CD14-positive monocyte (primary cell): Measurements from ENCODE around the gene SOAT2. TPM values are rescaled to one million over a fixed set of nuclear protein-coding genes. Genes with fewer than 3 reads are reported as not detected.
A peak's percentile ranks its signal among the peaks of the same experiment; 100 is the strongest.

ENCODE experiments used
- DNase-seq, 3 donors: peaks; one replicate each; pipeline ENCODE4 v3.0.0-alpha.2; 2011 to 2022
- H2AFZ ChIP-seq: 2 replicates; pipeline ENCODE4 v1.6.0; 2012; ENCODE audit warnings: mild to moderate bottlenecking, low read depth, low read length, inconsistent platforms; ENCODE audit not compliant: insufficient read depth, poor library complexity, severe bottlenecking
- H3K27ac ChIP-seq, 2 donors: 1 replicate in 1 of 2; 2 replicates in 1 of 2; pipeline ENCODE4 v1.5.1; 2012 to 2013; ENCODE audit warnings: low read length in 2 of 2, control low read depth in 1 of 2, inconsistent platforms in 1 of 2, low read depth in 1 of 2, mild to moderate bottlenecking in 1 of 2
- H3K27me3 ChIP-seq, 2 donors: one replicate each; pipeline versions ENCODE4 v1.6.0 to v1.6.1; 2011 to 2013; ENCODE audit warnings: low read length in 2 of 2; ENCODE audit not compliant: control insufficient read depth in 2 of 2, insufficient read depth in 2 of 2
- H3K36me3 ChIP-seq, 2 donors: replicated peaks in 1 of 2; 1 replicate in 1 of 2; 2 replicates in 1 of 2; pipeline versions ENCODE4 v1.5.1 to v1.6.1; 2012 to 2013; ENCODE audit warnings: low read length in 2 of 2, control low read depth in 1 of 2, inconsistent platforms in 1 of 2, mild to moderate bottlenecking in 1 of 2; ENCODE audit not compliant: insufficient read depth in 2 of 2, control insufficient read depth in 1 of 2
- H3K4me1 ChIP-seq, 2 donors: 1 replicate in 1 of 2; 2 replicates in 1 of 2; pipeline versions ENCODE4 v1.5.1 to v1.6.1; 2012 to 2013; ENCODE audit warnings: low read length in 2 of 2, control low read depth in 1 of 2, inconsistent platforms in 1 of 2, mild to moderate bottlenecking in 1 of 2, moderate library complexity in 1 of 2; ENCODE audit not compliant: insufficient read depth in 2 of 2, control insufficient read depth in 1 of 2
- H3K4me2 ChIP-seq: replicated peaks from 2 replicates; pipeline ENCODE3; 2012; ENCODE audit warnings: low read length, moderate library complexity, mild to moderate bottlenecking; ENCODE audit not compliant: poor library complexity, severe bottlenecking; ENCODE audit errors: extremely low read depth
- H3K4me3 ChIP-seq, 3 experiments: fragments of 200-600 bp in 1 of 3; sonication (generic) in 1 of 3; replicated peaks in 1 of 3; 1 replicate in 2 of 3; 2 replicates in 1 of 3; pipeline ENCODE4 v1.5.1; 2011 to 2013; ENCODE audit warnings: low read length in 3 of 3, mild to moderate bottlenecking in 3 of 3, control low read depth in 2 of 3, low read depth in 2 of 3, inconsistent platforms in 1 of 3, moderate library complexity in 1 of 3
- H3K79me2 ChIP-seq: 2 replicates; pipeline ENCODE4 v1.6.0; 2012; ENCODE audit warnings: mild to moderate bottlenecking, control low read depth, inconsistent platforms, low read length, moderate library complexity; ENCODE audit not compliant: insufficient read depth
- H3K9ac ChIP-seq: 2 replicates; pipeline ENCODE4 v1.6.0; 2017; ENCODE audit warnings: low read length, mild to moderate bottlenecking; ENCODE audit not compliant: insufficient read depth, poor library complexity, severe bottlenecking
- H3K9me3 ChIP-seq, 2 donors: replicated peaks in 1 of 2; 1 replicate in 1 of 2; 2 replicates in 1 of 2; pipeline versions ENCODE4 v1.5.1 to v1.6.1; 2012 to 2013; ENCODE audit warnings: low read length in 2 of 2, control low read depth in 1 of 2; ENCODE audit not compliant: control insufficient read depth in 1 of 2, insufficient read depth in 1 of 2
- H4K20me1 ChIP-seq: 2 replicates; pipeline ENCODE4 v1.6.0; 2012; ENCODE audit warnings: mild to moderate bottlenecking, low read length, control low read depth, moderate library complexity; ENCODE audit not compliant: insufficient read depth
- H3K27ac Mint-ChIP-seq, 7 donors: one replicate each; pipeline ENCODE4 v1.8.0; 2020; ENCODE audit warnings: mild to moderate bottlenecking in 7 of 7, mixed read lengths in 7 of 7, moderate library complexity in 6 of 7, inconsistent platforms in 2 of 7
- H3K27me3 Mint-ChIP-seq, 3 donors: one replicate each; pipeline ENCODE4 v1.8.0; 2021 to 2022; ENCODE audit warnings: low read depth in 3 of 3, mild to moderate bottlenecking in 3 of 3, mixed read lengths in 3 of 3, moderate library complexity in 3 of 3, inconsistent platforms in 1 of 3
- H3K36me3 Mint-ChIP-seq, 2 donors: one replicate each; pipeline ENCODE4 v1.8.0; 2020; ENCODE audit warnings: mixed read lengths in 2 of 2, inconsistent platforms in 1 of 2, mild to moderate bottlenecking in 1 of 2
- H3K4me1 Mint-ChIP-seq: one replicate; pipeline ENCODE4 v1.8.0; 2020; ENCODE audit warnings: mild to moderate bottlenecking, mixed read lengths
- H3K4me3 Mint-ChIP-seq, 2 donors: one replicate each; pipeline ENCODE4 v1.8.0; 2020; ENCODE audit warnings: mild to moderate bottlenecking in 2 of 2, mixed read lengths in 2 of 2, moderate library complexity in 1 of 2
- H3K9me3 Mint-ChIP-seq, 7 donors: one replicate each; pipeline ENCODE4 v1.8.0; 2020 to 2022; ENCODE audit warnings: mixed read lengths in 7 of 7, mild to moderate bottlenecking in 6 of 7, moderate library complexity in 6 of 7, inconsistent platforms in 2 of 7
- CTCF ChIP-seq: fragments of 200-600 bp; IDR thresholded peaks from one replicate; pipeline ENCODE4 v1.8.0; 2022; ENCODE audit warnings: antibody characterized with exemption, mild to moderate bottlenecking
- WGBS: methylation state at CpG from one replicate; pipeline ENCODE4 v1.1.5; 2013; ENCODE audit warnings: missing lambda C conversion rate; ENCODE audit not compliant: insufficient coverage; 5-methylcytosine and 5-hydroxymethylcytosine counted together
- intact Hi-C, 2 donors: fragments of 100-400 bp; cut with micrococcal nuclease; formaldehyde crosslinking; loops; one replicate each; pipeline versions ENCODE4 v1.15.0 to v1.15.1; 2023
- polyA plus RNA-seq, 3 donors: library from polyadenylated mRNA; depleted of rRNA in 1 of 3; unstranded in 2 of 3; stranded (reverse) in 1 of 3; fragments of 300-500 nt in 2 of 3; fragments of >200 nt in 1 of 3; fragmentation: Illumina TruSeq in 2 of 3; gene quantifications; 1 replicate in 2 of 3; 2 replicates in 1 of 3; pipeline ENCODE4 v1.2.3, GENCODE V29; 2012 to 2021

The SOAT2 gene
- polyA plus RNA-seq, 3 donors, result not detected

GRCh38 chr12:53060064-53060720, 43.1 kb upstream of the SOAT2 start:
- Histone ChIP-seq H3K9ac (no peak overlapping the region), H3K79me2 (no peaks in the 10 kb centered on the region)

GRCh38 chr12:53060721-53061276, 42.5 kb upstream of the SOAT2 start:
- Histone ChIP-seq H3K9me3 (no peaks in the 10 kb centered on the region), H3K27ac (no peak overlapping the region), H3K4me3 (no peak overlapping the region), H3K27me3 (no peaks in the 10 kb centered on the region), H3K4me1 (no peaks in the 10 kb centered on the region), H3K36me3 (peaks cover 24% of the 10 kb centered on the region in 2 donors), H4K20me1 (peaks cover 11% of the 10 kb centered on the region), H3K79me2 (no peaks in the 10 kb centered on the region), H3K9ac (no peak overlapping the region), H2AFZ (no peak overlapping the region), H3K4me2 (no peak overlapping the region)
- Mint-ChIP-seq H3K36me3 (peaks cover 26 to 28% of the 10 kb centered on the region in 2 donors), H3K4me1 (peaks cover under 1% of the 10 kb centered on the region), H3K9me3 (peaks cover 0 to 1% (median 0%) of the 10 kb centered on the region in 7 donors), H3K27me3 (peaks cover 0 to 10% (median 10%) of the 10 kb centered on the region in 3 donors), H3K27ac (peak overlapping the region in 1 of 7 donors; percentile 7), H3K4me3 (no peak overlapping the region)
- 73% methylated on average over 16 of the region's 18 CpGs for WGBS
- no peak for DNase-seq
- intact Hi-C loops, result no loop called here
- TF ChIP-seq CTCF, result no peak

More at GRCh38 chr12:53060064-53060720, 43.1 kb upstream of the SOAT2 start:
- Histone ChIP-seq H3K9me3 (no peaks in the 10 kb centered on the region), H4K20me1 (peaks cover 4% of the 10 kb centered on the region), H3K36me3 (peaks cover 17 to 18% of the 10 kb centered on the region in 2 donors), H3K4me3 (no peak overlapping the region), H2AFZ (no peak overlapping the region), H3K4me2 (no peak overlapping the region), H3K27ac (no peak overlapping the region), H3K27me3 (no peaks in the 10 kb centered on the region), H3K4me1 (no peaks in the 10 kb centered on the region)
- DNase-seq, result no peak
- H3K36me3 Mint-ChIP-seq, result peaks cover 20 to 22% of the 10 kb centered on the region in 2 donors
- TF ChIP-seq CTCF, result no peak
- peaks cover 0 to 1% (median 0%) of the 10 kb centered on the region in 7 donors for H3K9me3 Mint-ChIP-seq
- intact Hi-C loops, result no loop called here
- peaks cover 0 to 14% (median 12%) of the 10 kb centered on the region in 3 donors for H3K27me3 Mint-ChIP-seq
- no peak overlapping the region for H3K4me3 Mint-ChIP-seq
- WGBS, result 92% methylated on average over 10 of the region's 17 CpGs
- no peak overlapping the region for H3K27ac Mint-ChIP-seq
- H3K4me1 Mint-ChIP-seq, result no peaks in the 10 kb centered on the region
